Keratinocyte (primary cell): ENCODE measurements around the gene GABRR1. TPM values are rescaled to one million over a fixed set of nuclear protein-coding genes. Genes with fewer than 3 reads are reported as not detected.

Experiments
- DNase-seq: peaks from one replicate; pipeline ENCODE4 v3.0.0-alpha.2; 2011; ENCODE audit warnings: low read depth, missing footprints, low spot score
- FAIRE-seq: peaks from 2 replicates; lab custom pipeline; 2011; peaks lifted over from hg19 to GRCh38; lab: Jason Lieb, UNC
- H2AFZ ChIP-seq: 2 replicates; pipeline ENCODE4 v1.6.0; 2012; ENCODE audit warnings: low read length, control low read depth, inconsistent platforms; ENCODE audit not compliant: control insufficient read depth
- H3K27ac ChIP-seq: 2 replicates; pipeline ENCODE4 v1.5.1; 2011; ENCODE audit warnings: low read length; ENCODE audit not compliant: control insufficient read depth, insufficient read depth
- H3K27me3 ChIP-seq: 3 replicates; pipeline ENCODE4 v1.6.0; 2011; ENCODE audit warnings: low read length; ENCODE audit not compliant: control insufficient read depth, insufficient read depth; ENCODE audit errors: extremely low read depth
- H3K36me3 ChIP-seq, 2 experiments: 2 replicates in 1 of 2; 3 replicates in 1 of 2; pipeline ENCODE4 v1.5.1; 2011; ENCODE audit warnings: low read length in 2 of 2, mild to moderate bottlenecking in 1 of 2; ENCODE audit not compliant: control insufficient read depth in 2 of 2, insufficient read depth in 2 of 2; ENCODE audit errors: extremely low read depth in 1 of 2
- H3K4me1 ChIP-seq: 3 replicates; pipeline ENCODE4 v1.5.1; 2011; ENCODE audit warnings: low read length; ENCODE audit not compliant: control insufficient read depth, insufficient read depth; ENCODE audit errors: extremely low read depth
- H3K4me2 ChIP-seq: 3 replicates; pipeline ENCODE4 v1.6.0; 2011; ENCODE audit warnings: low read depth, low read length; ENCODE audit not compliant: control insufficient read depth, insufficient read depth; ENCODE audit errors: extremely low read depth
- H3K4me3 ChIP-seq, 3 experiments: fragments of 200-600 bp in 1 of 3; sonication (generic) in 1 of 3; 2 replicates in 2 of 3; 3 replicates in 1 of 3; pipeline ENCODE4 v1.5.1; 2011 to 2016; ENCODE audit warnings: low read length in 3 of 3, mild to moderate bottlenecking in 3 of 3, control low read depth in 2 of 3, inconsistent platforms in 1 of 3, low read depth in 1 of 3, mixed read lengths in 1 of 3, mixed run types in 1 of 3, moderate library complexity in 1 of 3; ENCODE audit not compliant: control insufficient read depth in 2 of 3, insufficient read depth in 2 of 3; ENCODE audit errors: extremely low read depth in 1 of 3
- H3K79me2 ChIP-seq: 2 replicates; pipeline ENCODE4 v1.6.0; 2012; ENCODE audit warnings: low read length; ENCODE audit not compliant: control insufficient read depth, insufficient read depth
- H3K9ac ChIP-seq: 3 replicates; pipeline ENCODE4 v1.6.0; 2011; ENCODE audit warnings: low read length; ENCODE audit not compliant: control insufficient read depth, insufficient read depth; ENCODE audit errors: extremely low read depth
- H3K9me1 ChIP-seq: 3 replicates; pipeline ENCODE4 v1.6.0; 2011; ENCODE audit warnings: low read length; ENCODE audit not compliant: control insufficient read depth, insufficient read depth; ENCODE audit errors: extremely low read depth
- H3K9me3 ChIP-seq: 2 replicates; pipeline ENCODE4 v1.5.1; 2012; ENCODE audit warnings: low read depth, low read length; ENCODE audit not compliant: control insufficient read depth
- H4K20me1 ChIP-seq: 3 replicates; pipeline ENCODE4 v1.6.0; 2011; ENCODE audit warnings: low read length; ENCODE audit not compliant: control insufficient read depth, insufficient read depth; ENCODE audit errors: extremely low read depth
- CTCF ChIP-seq, 3 experiments: IDR thresholded peaks in 1 of 3; conservative IDR thresholded peaks in 1 of 3; optimal IDR thresholded peaks in 1 of 3; 2 replicates in 2 of 3; 3 replicates in 1 of 3; pipeline versions ENCODE3 to v1.5.1; 2011; ENCODE audit warnings: low read length in 3 of 3, mild to moderate bottlenecking in 3 of 3, moderate library complexity in 2 of 3, control low read depth in 1 of 3, inconsistent platforms in 1 of 3; ENCODE audit not compliant: insufficient read depth in 2 of 3; ENCODE audit errors: extremely low read depth in 1 of 3
- EZH2 ChIP-seq: IDR thresholded peaks from one replicate; pipeline ENCODE4 v1.6.1; 2012; ENCODE audit warnings: inconsistent platforms, mild to moderate bottlenecking, low read length, moderate library complexity
- dilution Hi-C: fragments of 300-500 bp; cut with MboI; formaldehyde crosslinking; loops from one replicate; pipeline ENCODE4 v1.7.0; 2020; ENCODE audit warnings: low sequenced_read_pairs; ENCODE audit not compliant: extremely low pct_ligation_motif_present
- polyA plus RNA-seq, 5 experiments: library from polyadenylated mRNA; depleted of rRNA in 3 of 5; stranded (reverse) in 3 of 5; stranded (forward) in 1 of 5; unstranded in 1 of 5; fragments of >200 nt; gene quantifications; 1 replicate in 1 of 5; 2 replicates in 3 of 5; 3 replicates in 1 of 5; pipeline versions ENCODE4 v1.2.1 to v1.2.3, GENCODE V29; 2011 to 2012; ENCODE audit warnings: missing spikeins in 2 of 5, low read depth in 1 of 5, low replicate concordance in 1 of 5

The GABRR1 gene
- polyA plus RNA-seq, 1 donor (not counting 4 experiments of a cell fraction or from before 2014, with no cell fraction given): 0.04 TPM

GRCh38 chr6:89183294-89183693 lies 33.9 kb downstream of the GABRR1 start:
- no peaks in the 10 kb centered on the region for H4K20me1 ChIP-seq
- no peaks in the 10 kb centered on the region for H3K79me2 ChIP-seq
- DNase-seq (no peak), FAIRE-seq (no peak)
- H3K27ac ChIP-seq: no peak overlapping the region
- no peaks in the 10 kb centered on the region for H3K4me1 ChIP-seq
- no peaks in the 10 kb centered on the region for H3K9me1 ChIP-seq
- TF ChIP-seq CTCF (optimal IDR thresholded peaks at IDR 0.05 in 1 of 3, IDR thresholded peaks at IDR 0.05 in 1 of 3, conservative IDR thresholded peaks at IDR 0.05 in 1 of 3; ENCODE audit: extremely low read depth in 1 of 3, insufficient read depth in 2 of 3, low read length in 3 of 3) (no peak), EZH2 (no peak)
- H3K4me3 ChIP-seq: no peak overlapping the region
- H2AFZ ChIP-seq: no peak overlapping the region
- H3K9me3 ChIP-seq: no peaks in the 10 kb centered on the region
- H3K9ac ChIP-seq: no peak overlapping the region
- no peak overlapping the region for H3K4me2 ChIP-seq
- H3K27me3 ChIP-seq: peaks cover 5% of the 10 kb centered on the region
- H3K36me3 ChIP-seq: no peaks in the 10 kb centered on the region
- dilution Hi-C loops: no loop called here

DNA sequence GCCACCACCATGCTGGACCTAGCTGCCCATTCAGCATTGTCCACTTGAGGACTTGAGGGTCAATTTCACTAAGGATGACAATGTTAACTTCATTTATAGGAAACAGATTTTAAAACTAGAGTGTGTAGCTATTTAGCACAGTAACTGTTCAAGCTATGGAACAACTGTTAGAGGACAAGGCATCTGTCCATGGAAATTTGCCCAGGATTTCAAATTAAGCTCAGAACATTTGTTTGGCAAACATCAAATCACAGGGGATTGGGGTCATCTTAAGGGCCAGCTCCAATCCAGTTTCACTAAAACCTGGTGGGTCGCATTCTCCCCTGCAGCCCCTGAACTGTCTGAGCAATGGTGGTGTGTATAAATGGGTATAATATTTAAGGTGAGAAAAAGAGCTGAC lies 36.2 kb downstream of the GABRR1 start:
- Histone ChIP-seq H3K4me1 (no peaks in the 10 kb centered on the region), H4K20me1 (no peaks in the 10 kb centered on the region), H3K27ac (no peak overlapping the region), H3K4me2 (no peak overlapping the region), H3K36me3 (no peaks in the 10 kb centered on the region), H3K9me1 (no peaks in the 10 kb centered on the region), H3K9me3 (no peaks in the 10 kb centered on the region), H3K4me3 (no peak overlapping the region), H2AFZ (no peak overlapping the region), H3K27me3 (peaks cover 5% of the 10 kb centered on the region), H3K79me2 (no peaks in the 10 kb centered on the region), H3K9ac (no peak overlapping the region)
- FAIRE-seq (no peak), DNase-seq (no peak)
- TF ChIP-seq CTCF (optimal IDR thresholded peaks at IDR 0.05 in 1 of 3, IDR thresholded peaks at IDR 0.05 in 1 of 3, conservative IDR thresholded peaks at IDR 0.05 in 1 of 3; ENCODE audit: extremely low read depth in 1 of 3, insufficient read depth in 2 of 3, low read length in 3 of 3): no peak
- TF ChIP-seq EZH2: no peak
- dilution Hi-C loops: no loop called here
